Neuronal stem cell (in vitro differentiated cells): ENCODE results near the gene ITSN1.
A peak's percentile ranks its signal among the peaks of the same experiment; 100 is the strongest.

ENCODE experiments used
- DNase-seq: peaks from one replicate; pipeline ENCODE4 v3.0.0-alpha.2; 2013; ENCODE audit warnings: low spot score
- H2AFZ ChIP-seq: one replicate; pipeline ENCODE4 v1.6.1; 2013; ENCODE audit warnings: mild to moderate bottlenecking, low read length, inconsistent platforms
- H2AK5ac ChIP-seq: 2 replicates; pipeline ENCODE4 v1.6.1; 2013; ENCODE audit warnings: low read depth, mild to moderate bottlenecking, inconsistent platforms, low read length, moderate library complexity, mixed read lengths
- H2BK120ac ChIP-seq: 2 replicates; pipeline ENCODE4 v1.6.1; 2013; ENCODE audit warnings: low read depth, mild to moderate bottlenecking, inconsistent platforms, low read length, moderate library complexity, mixed read lengths
- H2BK12ac ChIP-seq: one replicate; pipeline ENCODE4 v1.6.1; 2013; ENCODE audit warnings: low read length, inconsistent platforms
- H2BK15ac ChIP-seq: 2 replicates; pipeline ENCODE4 v1.6.1; 2013; ENCODE audit warnings: mild to moderate bottlenecking, low read length, inconsistent platforms, mixed read lengths
- H2BK5ac ChIP-seq: one replicate; pipeline ENCODE4 v1.6.1; 2013; ENCODE audit warnings: inconsistent platforms, mild to moderate bottlenecking, low read length, moderate library complexity
- H3K14ac ChIP-seq: one replicate; pipeline ENCODE4 v1.6.1; 2013; ENCODE audit warnings: low read length, inconsistent platforms
- H3K18ac ChIP-seq: 2 replicates; pipeline ENCODE4 v1.6.1; 2013; ENCODE audit warnings: low read length, inconsistent platforms
- H3K23ac ChIP-seq: 2 replicates; pipeline ENCODE4 v1.6.1; 2013; ENCODE audit warnings: low read depth, mild to moderate bottlenecking, mixed read lengths, low read length, inconsistent platforms; ENCODE audit not compliant: poor library complexity
- H3K27ac ChIP-seq: replicated peaks from 3 replicates; pipeline ENCODE4 v1.5.1; 2013; ENCODE audit warnings: low read length, inconsistent platforms
- H3K27me3 ChIP-seq, 3 experiments: 2 replicates each; pipeline ENCODE4 v1.6.1; 2013; ENCODE audit warnings: low read length in 3 of 3, mild to moderate bottlenecking in 2 of 3, inconsistent platforms in 1 of 3, low read depth in 1 of 3, mixed read lengths in 1 of 3, moderate library complexity in 1 of 3; ENCODE audit not compliant: control insufficient read depth in 3 of 3, insufficient read depth in 3 of 3
- H3K36me3 ChIP-seq, 2 donors: replicated peaks in 1 of 2; 2 replicates each; pipeline ENCODE4 v1.6.1; 2013; ENCODE audit warnings: low read length in 2 of 2; ENCODE audit not compliant: control insufficient read depth in 2 of 2, insufficient read depth in 2 of 2
- H3K4ac ChIP-seq: 2 replicates; pipeline ENCODE4 v1.6.1; 2013; ENCODE audit warnings: inconsistent platforms, mild to moderate bottlenecking, low read length, moderate library complexity
- H3K4me1 ChIP-seq, 2 donors: 1 replicate in 1 of 2; 2 replicates in 1 of 2; pipeline ENCODE4 v1.6.1; 2013; ENCODE audit warnings: low read length in 2 of 2, low read depth in 1 of 2; ENCODE audit not compliant: control insufficient read depth in 2 of 2, insufficient read depth in 1 of 2
- H3K4me2 ChIP-seq: one replicate; pipeline ENCODE4 v1.6.1; 2013; ENCODE audit warnings: mild to moderate bottlenecking, low read length, inconsistent platforms; ENCODE audit not compliant: insufficient read depth, poor library complexity, severe bottlenecking
- H3K4me3 ChIP-seq, 2 donors: 2 replicates each; pipeline ENCODE4 v1.5.1; 2013; ENCODE audit warnings: low read length in 2 of 2, mild to moderate bottlenecking in 2 of 2, inconsistent platforms in 1 of 2, moderate library complexity in 1 of 2
- H3K79me1 ChIP-seq: one replicate; pipeline ENCODE4 v1.6.1; 2013; ENCODE audit warnings: low read depth, mild to moderate bottlenecking, inconsistent platforms, low read length, moderate library complexity
- H3K9ac ChIP-seq: one replicate; pipeline ENCODE4 v1.6.1; 2013; ENCODE audit warnings: mild to moderate bottlenecking, low read depth, low read length, inconsistent platforms; ENCODE audit not compliant: poor library complexity
- H3K9me3 ChIP-seq, 2 donors: replicated peaks in 1 of 2; 2 replicates each; pipeline versions ENCODE3 to v1.6.1; 2013; ENCODE audit warnings: low read length in 2 of 2, mild to moderate bottlenecking in 2 of 2, inconsistent platforms in 1 of 2, low read depth in 1 of 2, mixed read lengths in 1 of 2, moderate library complexity in 1 of 2; ENCODE audit not compliant: control insufficient read depth in 2 of 2, insufficient read depth in 1 of 2
- H4K8ac ChIP-seq: one replicate; pipeline ENCODE4 v1.6.1; 2013; ENCODE audit warnings: low read depth, mild to moderate bottlenecking, inconsistent platforms, low read length, moderate library complexity
- H4K91ac ChIP-seq: one replicate; pipeline ENCODE4 v1.6.1; 2013; ENCODE audit warnings: low read length, low read depth, mild to moderate bottlenecking, inconsistent platforms; ENCODE audit not compliant: poor library complexity
- WGBS, 2 donors: extraction: QIAGEN DNeasy Blood & Tissue Kit; methylation state at CpG; one replicate each; pipeline ENCODE4 v1.1.7; 2013; ENCODE audit warnings: missing lambda C conversion rate in 2 of 2, mixed read lengths in 1 of 2; ENCODE audit not compliant: insufficient read length in 2 of 2, insufficient replicate concordance in 1 of 2; ENCODE audit errors: extremely low coverage in 2 of 2; 5-methylcytosine and 5-hydroxymethylcytosine counted together

Gene ITSN1

DNA sequence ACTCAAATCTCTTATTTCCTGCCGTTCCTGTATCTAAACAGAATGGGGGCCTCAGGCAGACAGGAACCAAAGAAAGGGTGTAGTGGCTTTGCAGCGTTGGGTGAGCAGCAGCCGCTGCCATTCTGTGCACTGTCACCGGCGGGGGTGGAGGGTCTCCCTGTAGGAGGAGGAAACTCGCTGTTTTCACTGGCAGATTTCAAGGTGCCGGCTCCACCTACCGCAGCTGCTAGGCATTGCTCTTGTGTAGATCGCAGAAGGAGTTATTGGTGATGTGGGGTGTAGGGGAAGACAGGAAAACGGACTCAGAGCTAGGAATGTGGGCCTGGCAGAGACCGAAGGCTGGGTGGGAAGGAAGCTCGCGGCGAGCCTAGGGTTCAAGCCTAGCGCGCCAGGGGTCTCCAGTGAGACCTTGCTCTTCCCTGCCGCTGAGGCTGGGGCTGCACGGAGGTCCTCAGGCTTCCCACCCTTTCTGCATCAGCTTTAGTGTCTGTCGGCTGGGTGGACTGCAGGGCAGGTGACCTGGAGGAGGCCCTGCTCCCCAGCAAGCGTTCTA lies 252.5 kb downstream of the ITSN1 start:
- H3K4ac ChIP-seq, result no peak overlapping the region
- peaks cover 0 to 3% of the 10 kb centered on the region in 2 donors for H3K9me3 ChIP-seq
- no CpG with 5 or more reads among the region's 20 CpGs for WGBS, 2 donors
- no peaks in the 10 kb centered on the region for H3K79me1 ChIP-seq
- peak overlapping the region; percentile 91 for H2AFZ ChIP-seq
- H3K27me3 ChIP-seq, result peaks cover 0 to 2% (median 0%) of the 10 kb centered on the region in 3 experiments
- H2BK120ac ChIP-seq, result no peak overlapping the region
- no peak overlapping the region for H4K91ac ChIP-seq
- peak overlapping the region in 1 of 2 donors; percentile 17 for H3K4me3 ChIP-seq
- H2BK5ac ChIP-seq, result no peak overlapping the region
- peak overlapping the region; percentile 5 for H3K9ac ChIP-seq
- H3K36me3 ChIP-seq, result no peaks in the 10 kb centered on the region
- DNase-seq, result peak; percentile 67
- no peak overlapping the region for H4K8ac ChIP-seq
- peak overlapping the region; percentile 50 for H3K4me2 ChIP-seq
- no peak overlapping the region for H3K14ac ChIP-seq
- H2BK12ac ChIP-seq, result peak overlapping the region; percentile 35
- peaks cover 14 to 17% of the 10 kb centered on the region in 2 donors for H3K4me1 ChIP-seq
- peak overlapping the region; percentile 29 for H3K18ac ChIP-seq
- no peak overlapping the region for H2BK15ac ChIP-seq
- no peak overlapping the region for H3K23ac ChIP-seq
- H3K27ac ChIP-seq, result no peak overlapping the region
- no peak overlapping the region for H2AK5ac ChIP-seq

DNA sequence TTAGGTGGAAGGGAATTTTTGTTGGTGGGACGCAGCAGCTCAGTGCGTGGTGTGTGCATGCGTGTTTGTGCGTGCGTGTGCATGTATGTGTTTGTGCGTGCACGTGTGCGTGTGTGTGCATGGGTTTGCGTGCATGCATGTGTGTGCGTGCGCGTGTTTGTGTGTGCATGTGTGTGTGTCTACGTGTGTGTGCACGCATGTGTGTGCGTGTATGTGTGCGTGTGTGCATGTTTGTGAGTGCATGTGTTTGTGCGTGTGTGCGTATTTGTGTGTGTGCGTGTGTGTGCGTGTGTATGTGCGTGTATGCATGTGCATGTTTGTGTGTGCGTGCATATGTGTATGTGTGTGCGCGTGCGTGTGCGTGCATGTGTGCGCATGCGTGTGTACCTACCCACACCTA lies 253.1 kb downstream of the ITSN1 start:
- Histone ChIP-seq H2BK120ac (no peak overlapping the region), H3K4me1 (peaks cover 14 to 17% of the 10 kb centered on the region in 2 donors), H4K91ac (no peak overlapping the region), H3K4ac (no peak overlapping the region), H3K14ac (peak overlapping the region; percentile 85), H3K27ac (no peak overlapping the region), H2BK5ac (no peak overlapping the region), H3K9me3 (peaks cover 0 to 3% of the 10 kb centered on the region in 2 donors), H2AK5ac (no peak overlapping the region), H3K4me3 (peak overlapping the region in 1 of 2 donors; percentile 70), H3K36me3 (no peaks in the 10 kb centered on the region), H3K9ac (peak overlapping the region; percentile 81), H2AFZ (peak overlapping the region; percentile 91), H3K79me1 (no peaks in the 10 kb centered on the region), H2BK15ac (no peak overlapping the region), H2BK12ac (peak overlapping the region; percentile 2), H3K23ac (peak overlapping the region; percentile 76), H3K27me3 (peaks cover 0 to 2% (median 0%) of the 10 kb centered on the region in 3 experiments), H3K4me2 (no peak overlapping the region), H3K18ac (no peak overlapping the region), H4K8ac (no peak overlapping the region)
- DNase-seq, result no peak
- WGBS, 2 donors, result 100% methylated on average over 4 of the region's 28 CpGs; no CpG with 5 or more reads in 1 of the 2 donors

DNA sequence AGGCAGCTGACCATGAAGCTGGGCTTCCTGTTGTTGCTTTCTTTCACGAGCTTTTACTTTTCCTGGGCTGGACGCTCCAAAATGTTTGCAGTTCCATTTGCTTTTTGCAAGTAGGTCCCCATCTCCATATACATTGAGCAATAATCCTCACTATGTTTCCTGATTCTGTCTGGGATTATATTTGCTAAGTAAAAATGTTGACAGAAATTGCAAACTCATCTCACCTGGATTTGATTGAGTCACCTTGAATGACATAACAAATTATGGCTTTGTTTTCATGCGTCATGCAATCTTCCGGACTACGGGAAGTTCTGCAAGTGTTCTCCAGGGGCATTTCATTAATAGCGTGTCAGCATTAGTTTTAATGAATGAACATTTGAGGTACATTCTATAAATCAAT lies 254.4 kb downstream of the ITSN1 start:
- no peak overlapping the region for H3K4me2 ChIP-seq
- H3K4me3 ChIP-seq, result no peak overlapping the region
- no peak overlapping the region for H3K4ac ChIP-seq
- no peak overlapping the region for H4K8ac ChIP-seq
- peaks cover 0 to 2% (median 0%) of the 10 kb centered on the region in 3 experiments for H3K27me3 ChIP-seq
- peaks cover 14 to 17% of the 10 kb centered on the region in 2 donors for H3K4me1 ChIP-seq
- H3K27ac ChIP-seq, result no peak overlapping the region
- DNase-seq, result no peak
- no peak overlapping the region for H3K18ac ChIP-seq
- H2AFZ ChIP-seq, result no peak overlapping the region
- peaks cover 2 to 9% of the 10 kb centered on the region in 2 donors for H3K36me3 ChIP-seq
- H3K9ac ChIP-seq, result no peak overlapping the region
- no peak overlapping the region for H2BK12ac ChIP-seq
- H2AK5ac ChIP-seq, result no peak overlapping the region
- H2BK15ac ChIP-seq, result no peak overlapping the region
- no peak overlapping the region for H2BK120ac ChIP-seq
- peaks cover 0 to 3% of the 10 kb centered on the region in 2 donors for H3K9me3 ChIP-seq
- H3K14ac ChIP-seq, result no peak overlapping the region
- no peaks in the 10 kb centered on the region for H3K79me1 ChIP-seq
- no peak overlapping the region for H2BK5ac ChIP-seq
- no peak overlapping the region for H4K91ac ChIP-seq
- WGBS, 2 donors, result no CpG with 5 or more reads among the region's 6 CpGs
- H3K23ac ChIP-seq, result no peak overlapping the region

DNA sequence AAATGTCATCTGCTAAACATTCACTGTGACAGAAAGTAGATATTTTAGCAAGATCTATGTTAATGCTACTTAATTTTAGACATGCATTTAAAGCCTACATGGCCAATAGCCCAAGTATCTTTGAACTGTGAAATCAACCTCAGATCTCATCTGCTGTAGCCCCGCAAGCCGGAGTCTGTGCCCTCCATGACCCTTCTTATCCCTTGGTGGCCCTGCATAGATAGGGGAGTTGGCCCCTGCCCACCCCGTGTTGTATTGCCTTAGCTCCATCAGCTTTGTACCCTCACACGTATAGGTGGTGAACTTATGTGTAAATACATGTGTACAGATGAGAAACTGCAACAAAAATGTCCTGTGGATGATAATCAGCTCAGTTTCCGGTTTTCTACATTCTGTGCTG lies 254.8 kb downstream of the ITSN1 start:
- Histone ChIP-seq H2BK12ac (no peak overlapping the region), H3K27ac (no peak overlapping the region), H3K36me3 (peaks cover 5 to 13% of the 10 kb centered on the region in 2 donors), H2BK15ac (no peak overlapping the region), H3K14ac (no peak overlapping the region), H3K18ac (no peak overlapping the region), H2BK5ac (no peak overlapping the region), H3K4me2 (no peak overlapping the region), H3K23ac (no peak overlapping the region), H3K9me3 (peaks cover 0 to 3% of the 10 kb centered on the region in 2 donors), H3K27me3 (peaks cover 0 to 2% (median 0%) of the 10 kb centered on the region in 3 experiments), H4K91ac (no peak overlapping the region), H2BK120ac (no peak overlapping the region), H2AK5ac (no peak overlapping the region), H4K8ac (no peak overlapping the region), H3K4me3 (no peak overlapping the region), H2AFZ (no peak overlapping the region), H3K4me1 (peaks cover 14 to 17% of the 10 kb centered on the region in 2 donors), H3K4ac (no peak overlapping the region), H3K79me1 (no peaks in the 10 kb centered on the region), H3K9ac (no peak overlapping the region)
- no peak for DNase-seq
- no CpG with 5 or more reads among the region's 5 CpGs for WGBS, 2 donors
